ENCODE measurements around the gene CD300LF.

The CD300LF gene

GRCh38 chr17:74732042-74732867 is 19.5 kb upstream of the CD300LF start:
- no peak for DNase-seq (ENCODE audit: low read depth)
- no peak for TF ChIP-seq CTCF (IDR thresholded peaks at IDR 0.05; ENCODE audit: control insufficient read depth, insufficient read depth, low read depth, low read length, missing control alignments)
- H3K4me3 ChIP-seq (ENCODE audit: control insufficient read depth, low read depth, low read length), result no peak overlapping the region

GRCh38 chr17:74731347-74731605 is 18.6 kb upstream of the CD300LF start:
- no peak overlapping the region for H3K4me3 ChIP-seq (ENCODE audit: control insufficient read depth, low read depth, low read length)
- no peak for TF ChIP-seq CTCF (IDR thresholded peaks at IDR 0.05; ENCODE audit: control insufficient read depth, insufficient read depth, low read depth, low read length, missing control alignments)
- DNase-seq (ENCODE audit: low read depth), result no peak

- TF ChIP-seq CTCF (IDR thresholded peaks at IDR 0.05; ENCODE audit: control insufficient read depth, insufficient read depth, low read depth, low read length, missing control alignments), result no peak
- no peak for DNase-seq (ENCODE audit: low read depth)
- H3K4me3 ChIP-seq (ENCODE audit: control insufficient read depth, low read depth, low read length), result no peak overlapping the region
Observed at GRCh38 chr17:74730491-74731346, 18.0 kb upstream of the CD300LF start.

GRCh38 chr17:74729866-74730265 is 17.1 kb upstream of the CD300LF start:
- no peak overlapping the region for H3K4me3 ChIP-seq (ENCODE audit: control insufficient read depth, low read depth, low read length)
- no peak for TF ChIP-seq CTCF (IDR thresholded peaks at IDR 0.05; ENCODE audit: control insufficient read depth, insufficient read depth, low read depth, low read length, missing control alignments)
- DNase-seq (ENCODE audit: low read depth), result no peak

- no peak for DNase-seq (ENCODE audit: low read depth)
- TF ChIP-seq CTCF (IDR thresholded peaks at IDR 0.05; ENCODE audit: control insufficient read depth, insufficient read depth, low read depth, low read length, missing control alignments), result no peak
- no peak overlapping the region for H3K4me3 ChIP-seq (ENCODE audit: control insufficient read depth, low read depth, low read length)
Observed at GRCh38 chr17:74729368-74729767, 16.6 kb upstream of the CD300LF start.

- DNase-seq (ENCODE audit: low read depth), result no peak
- TF ChIP-seq CTCF (IDR thresholded peaks at IDR 0.05; ENCODE audit: control insufficient read depth, insufficient read depth, low read depth, low read length, missing control alignments), result no peak
- no peak overlapping the region for H3K4me3 ChIP-seq (ENCODE audit: control insufficient read depth, low read depth, low read length)
Observed at GRCh38 chr17:74728702-74729075, 16.0 kb upstream of the CD300LF start.
